T follicular helper cell (primary cell): ENCODE results near the gene THRB.

Experiments
- DNase-seq: peaks from one replicate; pipeline ENCODE4 v3.0.0-alpha.2; 2020; ENCODE audit warnings: low read depth

Gene THRB

GRCh38 chr3:24306518-24306917, 188.1 kb downstream of the THRB start:
- no peak for DNase-seq

- no peak for DNase-seq
Measured at GRCh38 chr3:24305795-24306467, 188.7 kb downstream of the THRB start.

- no peak for DNase-seq
Measured at GRCh38 chr3:24303057-24303754, 191.4 kb downstream of the THRB start.

- no peak for DNase-seq
Measured at GRCh38 chr3:24302396-24302795, 192.3 kb downstream of the THRB start.

GRCh38 chr3:24300949-24301348, 193.7 kb downstream of the THRB start:
- no peak for DNase-seq

- DNase-seq = no peak
Measured at GRCh38 chr3:24299806-24300626, 194.6 kb downstream of the THRB start.

GRCh38 chr3:24299246-24299805, 195.3 kb downstream of the THRB start:
- no peak for DNase-seq

GRCh38 chr3:24296441-24297205, 198.0 kb downstream of the THRB start:
- DNase-seq = no peak

GRCh38 chr3:24294150-24294549, 200.5 kb downstream of the THRB start:
- DNase-seq = no peak

- DNase-seq = no peak
Measured at GRCh38 chr3:24291646-24292045, 203.0 kb downstream of the THRB start.

GRCh38 chr3:24290596-24290995, 204.1 kb downstream of the THRB start:
- no peak for DNase-seq

- DNase-seq = no peak
Measured at GRCh38 chr3:24288496-24289236, 206.0 kb downstream of the THRB start.

- DNase-seq = no peak
Measured at GRCh38 chr3:24287755-24288450, 206.7 kb downstream of the THRB start.

- no peak for DNase-seq
Measured at GRCh38 chr3:24286405-24286804, 208.2 kb downstream of the THRB start.

- no peak for DNase-seq
Measured at GRCh38 chr3:24278543-24278942, 216.1 kb downstream of the THRB start.

GRCh38 chr3:24273491-24273890, 221.2 kb downstream of the THRB start:
- DNase-seq = no peak

GRCh38 chr3:24272875-24273274, 221.8 kb downstream of the THRB start:
- DNase-seq = no peak

- DNase-seq = no peak
Measured at GRCh38 chr3:24272408-24272807, 222.2 kb downstream of the THRB start.

- no peak for DNase-seq
Measured at GRCh38 chr3:24271228-24271627, 223.4 kb downstream of the THRB start.

GRCh38 chr3:24270744-24271143, 223.9 kb downstream of the THRB start:
- DNase-seq = no peak
